ENCODE data around the gene ALDOC.

- TF ChIP-seq POLR2A (IDR thresholded peaks at IDR 0.05; ENCODE audit: low read depth, low read length) (no peak), POLR2AphosphoS5 (IDR thresholded peaks at IDR 0.05; ENCODE audit: low read depth, low read length) (no peak)
Measured at GRCh38 chr17:28530250-28530649, 46.4 kb downstream of the ALDOC start.
